GM12865 (cell line): ENCODE measurements around the gene CTCFL.
"Not testable (repeated sequence)": the region's sequence is repeated elsewhere in the genome, so short reads cannot be mapped to it uniquely, and the experiment has no call there.

Experiments
- DNase-seq: peaks from one replicate; pipeline ENCODE4 v3.0.0; 2010; ENCODE audit warnings: low read depth
- H3K4me3 ChIP-seq: 2 replicates; pipeline ENCODE4 v1.5.1; 2011; ENCODE audit warnings: mild to moderate bottlenecking, low read depth, low read length, control low read depth
- CTCF ChIP-seq: IDR thresholded peaks from 2 replicates; pipeline ENCODE4 v1.5.1; 2011; ENCODE audit warnings: low read length, control low read depth, low read depth, inconsistent platforms; ENCODE audit not compliant: insufficient read depth; ENCODE audit errors: missing control alignments

Gene CTCFL

GRCh38 chr20:57475388-57476083 is 49.4 kb downstream of the CTCFL start:
- no peak for TF ChIP-seq CTCF
- no peak overlapping the region for H3K4me3 ChIP-seq
- no peak for DNase-seq

- DNase-seq = no peak
- no peak overlapping the region for H3K4me3 ChIP-seq
- TF ChIP-seq CTCF = no peak
Measured at GRCh38 chr20:57474816-57475215, 50.1 kb downstream of the CTCFL start.

- no peak for TF ChIP-seq CTCF
- no peak overlapping the region for H3K4me3 ChIP-seq
- no peak for DNase-seq
Measured at GRCh38 chr20:57474205-57474604, 50.7 kb downstream of the CTCFL start.

GRCh38 chr20:57473246-57474048 is 51.5 kb downstream of the CTCFL start:
- peak; percentile 91 for DNase-seq
- no peak for TF ChIP-seq CTCF
- no peak overlapping the region for H3K4me3 ChIP-seq

- not testable (repeated sequence) for DNase-seq, H3K4me3 ChIP-seq
Measured at GRCh38 chr20:57472474-57472873, 52.5 kb downstream of the CTCFL start.

- no peak for TF ChIP-seq CTCF
- DNase-seq = no peak
Measured at GRCh38 chr20:57471496-57472372, 53.2 kb downstream of the CTCFL start.

More at GRCh38 chr20:57471496-57472372, 53.2 kb downstream of the CTCFL start:
- no peak overlapping the region for H3K4me3 ChIP-seq
